Kidney (tissue), 22 donors: Measurements from ENCODE around the gene SAP25. TPM values are rescaled to one million over a fixed set of nuclear protein-coding genes. Genes with fewer than 3 reads are reported as not detected.

Experiments used
- DNase-seq, 5 donors: peaks; one replicate each; pipeline ENCODE4 v3.0.0-alpha.2; 2013 to 2020
- FAIRE-seq: peaks from 2 replicates; lab custom pipeline; 2012; peaks lifted over from hg19 to GRCh38; lab: Jason Lieb, UNC
- H3K27ac ChIP-seq, 2 donors: one replicate each; pipeline ENCODE4 v1.7.0; 2013; ENCODE audit warnings: low read depth in 2 of 2, low read length in 2 of 2, inconsistent platforms in 1 of 2
- H3K27me3 ChIP-seq: one replicate; pipeline ENCODE4 v1.7.1; 2013; ENCODE audit warnings: low read length, inconsistent platforms; ENCODE audit not compliant: control insufficient read depth, insufficient read depth
- H3K36me3 ChIP-seq, 3 donors: one replicate each; pipeline versions ENCODE4 v1.7.0 to v1.7.1; 2013; ENCODE audit warnings: low read length in 3 of 3, control low read depth in 1 of 3, inconsistent platforms in 1 of 3; ENCODE audit not compliant: insufficient read depth in 3 of 3, control insufficient read depth in 2 of 3
- H3K4me1 ChIP-seq, 3 donors: one replicate each; pipeline versions ENCODE4 v1.7.0 to v1.7.1; 2013; ENCODE audit warnings: low read length in 3 of 3, inconsistent platforms in 1 of 3, low read depth in 1 of 3; ENCODE audit not compliant: control insufficient read depth in 2 of 3, insufficient read depth in 2 of 3
- H3K4me3 ChIP-seq, 3 donors: one replicate each; pipeline versions ENCODE4 v1.7.0 to v1.8.1; 2013; ENCODE audit warnings: low read length in 3 of 3, control low read depth in 1 of 3, inconsistent platforms in 1 of 3
- H3K9ac ChIP-seq, 3 donors: one replicate each; pipeline versions ENCODE4 v1.7.0 to v1.7.1; 2013; ENCODE audit warnings: low read length in 3 of 3, control low read depth in 1 of 3, inconsistent platforms in 1 of 3
- H3K9me3 ChIP-seq, 3 donors: one replicate each; pipeline versions ENCODE4 v1.7.0 to v1.7.1; 2013; ENCODE audit warnings: low read length in 3 of 3, control low read depth in 1 of 3, inconsistent platforms in 1 of 3; ENCODE audit not compliant: control insufficient read depth in 2 of 3, insufficient read depth in 1 of 3
- intact Hi-C: fragments of 100-400 bp; cut with DNase I; formaldehyde crosslinking; loops from one replicate; pipeline ENCODE4 v1.11.1; 2022
- long read RNA-seq, 10 donors: library from polyadenylated mRNA in 1 of 10; unstranded in 1 of 10; transcript quantifications; one replicate each; pipeline ENCODE4 v2.0.0 and lab custom pipeline, GENCODE V29; 2021 to 2026
- polyA plus RNA-seq: library from polyadenylated mRNA; stranded (reverse); fragments of 350-450 nt; fragmentation: Illumina TruSeq; extraction: RNeasy Lipid Tissue Mini Kit (QIAGEN cat#74804); gene quantifications from one replicate; pipeline ENCODE4 v1.2.3, GENCODE V29; 2014; ENCODE audit warnings: low read depth, low replicate concordance; ENCODE audit not compliant: insufficient read depth
- total RNA-seq: library from RNA; stranded (reverse); fragmentation: NEBNext Ultra II Directional; extraction: Animal tissue kit (Norgen Biotek cat#: 25700); gene quantifications from one replicate; pipeline ENCODE4 v1.2.1, GENCODE V29; 2021
- TF ChIP-seq, protein P1 (sequence below): IDR thresholded peaks from 3 replicates; pipeline ENCODE4 v1.5.1; 2012; ENCODE audit warnings: mild to moderate bottlenecking, moderate library complexity, borderline replicate concordance; ENCODE audit not compliant: insufficient read depth; ENCODE audit errors: extremely low read depth
- donor health status: control.
- donor health status: control.
- donor health status: control.
- donor health status: control.
- donor health status: control.
- donor health status: DM: yes; HTN: yes; CAD: no.
- donor health status: Normal renal cell carcinoma (clear cell type).

The SAP25 gene
- total RNA-seq (9.8 TPM), polyA plus RNA-seq (5.7 TPM)
- long read RNA-seq, donor 1, partial matches to known transcripts = 0 of 1 reads
- long read RNA-seq, donor 1, other reads (novel, unspliced or antisense) = 0 of 1 reads
- long read RNA-seq, donor 2, partial matches to known transcripts = 0 of 4 reads
- long read RNA-seq, donor 2, other reads (novel, unspliced or antisense) = 0 of 4 reads
- long read RNA-seq, donor 3 = 0 reads
- long read RNA-seq, donor 4, partial matches to known transcripts = 0 of 1 reads
- long read RNA-seq, donor 4, other reads (novel, unspliced or antisense) = 0 of 1 reads
- long read RNA-seq, donor 5 = 0 reads
- long read RNA-seq, donor 6, partial matches to known transcripts = 0 of 1 reads
- long read RNA-seq, donor 6, other reads (novel, unspliced or antisense) = 0 of 1 reads
- long read RNA-seq, donor 7, partial matches to known transcripts = 0 of 2 reads
- long read RNA-seq, donor 7, other reads (novel, unspliced or antisense) = 0 of 2 reads
- long read RNA-seq, donor 8, partial matches to known transcripts = 0 of 1 reads
- long read RNA-seq, donor 8, other reads (novel, unspliced or antisense) = 0 of 1 reads
- long read RNA-seq, donor 9, partial matches to known transcripts = 0 of 1 reads
- long read RNA-seq, donor 9, other reads (novel, unspliced or antisense) = 0 of 1 reads
- long read RNA-seq, donor 10, partial matches to known transcripts = 0 of 4 reads
- long read RNA-seq, donor 10, other reads (novel, unspliced or antisense) = 0 of 4 reads

DNA sequence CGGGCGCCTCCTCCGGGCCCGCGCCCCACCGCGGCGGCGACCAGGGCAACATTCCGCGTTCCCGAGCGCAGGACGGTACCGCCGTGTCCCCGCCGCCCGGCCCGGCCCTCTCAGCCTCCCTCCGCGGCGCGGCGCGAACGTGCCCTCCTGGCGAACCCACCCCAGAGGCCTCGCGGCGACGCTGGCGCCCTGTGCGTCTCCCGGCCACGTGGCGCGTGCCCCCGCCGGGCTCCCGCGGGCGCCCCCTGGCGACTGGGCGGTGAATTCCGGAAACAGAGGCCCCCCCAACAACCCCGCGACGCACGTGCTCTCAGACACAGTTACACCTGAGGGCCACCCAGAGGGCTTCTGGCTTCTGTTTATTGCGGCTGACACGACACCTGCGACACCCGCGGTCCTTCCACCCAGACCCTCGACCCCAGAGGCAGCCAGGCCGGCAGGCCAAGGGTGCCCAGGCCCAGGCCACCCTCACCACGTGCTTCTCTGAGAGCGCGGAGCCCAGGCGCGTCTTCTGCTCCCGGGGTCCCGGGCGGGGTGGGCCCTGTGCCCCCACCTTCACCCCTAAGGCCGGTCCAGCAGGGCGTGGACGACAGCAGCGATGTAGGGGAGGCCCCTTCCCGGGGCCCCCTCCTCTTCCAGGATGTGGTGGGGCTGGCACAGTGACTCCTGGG, at the start of gene SAP25:
SAP25 (minus strand) TSS at position 210 of the 671 bp plus-strand sequence; CDS start at position 52, 158 bp downstream.
- DNase-seq = no peak
- no peaks in the 10 kb centered on the region for H3K27me3 ChIP-seq
- no peak for FAIRE-seq
- no peak within 1 kb of the TSS for H3K27ac ChIP-seq
- peaks cover 0 to 24% (median 13%) of the 10 kb centered on the region in 3 donors for H3K36me3 ChIP-seq
- TF ChIP-seq, protein P1, sequence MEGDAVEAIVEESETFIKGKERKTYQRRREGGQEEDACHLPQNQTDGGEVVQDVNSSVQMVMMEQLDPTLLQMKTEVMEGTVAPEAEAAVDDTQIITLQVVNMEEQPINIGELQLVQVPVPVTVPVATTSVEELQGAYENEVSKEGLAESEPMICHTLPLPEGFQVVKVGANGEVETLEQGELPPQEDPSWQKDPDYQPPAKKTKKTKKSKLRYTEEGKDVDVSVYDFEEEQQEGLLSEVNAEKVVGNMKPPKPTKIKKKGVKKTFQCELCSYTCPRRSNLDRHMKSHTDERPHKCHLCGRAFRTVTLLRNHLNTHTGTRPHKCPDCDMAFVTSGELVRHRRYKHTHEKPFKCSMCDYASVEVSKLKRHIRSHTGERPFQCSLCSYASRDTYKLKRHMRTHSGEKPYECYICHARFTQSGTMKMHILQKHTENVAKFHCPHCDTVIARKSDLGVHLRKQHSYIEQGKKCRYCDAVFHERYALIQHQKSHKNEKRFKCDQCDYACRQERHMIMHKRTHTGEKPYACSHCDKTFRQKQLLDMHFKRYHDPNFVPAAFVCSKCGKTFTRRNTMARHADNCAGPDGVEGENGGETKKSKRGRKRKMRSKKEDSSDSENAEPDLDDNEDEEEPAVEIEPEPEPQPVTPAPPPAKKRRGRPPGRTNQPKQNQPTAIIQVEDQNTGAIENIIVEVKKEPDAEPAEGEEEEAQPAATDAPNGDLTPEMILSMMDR = no peak
- no peak within 1 kb of the TSS for H3K9ac ChIP-seq
- H3K9me3 ChIP-seq = no peaks in the 10 kb centered on the region
- intact Hi-C loops = loop anchor here (10.0 kb wide), 1 partner anchor 111 kb away; no protein-coding TSS in a partner anchor
- H3K4me3 ChIP-seq = no peak within 1 kb of the TSS
- peaks cover 0 to 4% (median 0%) of the 10 kb centered on the region in 3 donors for H3K4me1 ChIP-seq

DNA sequence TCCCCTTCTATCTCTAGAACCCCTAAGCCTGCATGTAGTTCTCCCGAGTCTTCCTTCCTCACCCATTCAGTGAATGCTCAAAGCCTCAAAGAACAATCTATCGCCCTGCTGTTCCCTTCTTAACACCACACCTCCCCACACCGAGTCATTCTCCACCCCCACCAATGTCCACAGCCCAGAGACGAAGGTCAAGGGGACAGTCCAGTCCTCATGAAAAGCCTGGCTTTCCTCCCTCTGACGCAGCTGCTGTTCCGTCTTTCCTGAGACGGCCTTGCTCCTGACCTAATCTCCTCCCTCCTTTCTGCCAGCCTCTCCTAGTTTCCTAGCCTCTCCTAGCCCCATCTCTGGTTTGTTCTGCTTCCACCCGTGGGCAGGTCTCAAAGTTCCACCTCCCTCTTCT, 47.9 kb upstream of the SAP25 start:
- Histone ChIP-seq H3K4me1 (no peaks in the 10 kb centered on the region), H3K27ac (no peak overlapping the region), H3K36me3 (no peaks in the 10 kb centered on the region), H3K27me3 (no peaks in the 10 kb centered on the region), H3K9me3 (no peaks in the 10 kb centered on the region), H3K9ac (no peak overlapping the region), H3K4me3 (no peak overlapping the region)
- TF ChIP-seq, protein P1 = no peak
- DNase-seq = no peak
- no peak for FAIRE-seq
- intact Hi-C loops = no loop called here

- Histone ChIP-seq H3K4me1 (no peaks in the 10 kb centered on the region), H3K27me3 (no peaks in the 10 kb centered on the region), H3K4me3 (no peak overlapping the region), H3K27ac (no peak overlapping the region), H3K9ac (no peak overlapping the region), H3K9me3 (no peaks in the 10 kb centered on the region), H3K36me3 (no peaks in the 10 kb centered on the region)
- FAIRE-seq = no peak
- TF ChIP-seq, protein P1 = no peak
- intact Hi-C loops = no loop called here
- DNase-seq = no peak
These were observed 47.1 kb upstream of the SAP25 start for GRCh38 chr7:100620804-100621203.
